ENCODE measurements around the gene LINC00237. TPM values are rescaled to one million over a fixed set of nuclear protein-coding genes. Genes with fewer than 3 reads are reported as not detected.

LINC00237 gene
- total RNA-seq, 4 donors from 2014 or later: not detected

GRCh38 chr20:21118138-21118537 is 12.0 kb upstream of the LINC00237 start:
- Histone ChIP-seq H3K9me3 (no peaks in the 10 kb centered on the region), H3K4me3 (no peak overlapping the region), H3K27me3 (no peaks in the 10 kb centered on the region), H3K4me1 (no peaks in the 10 kb centered on the region), H3K27ac (no peak overlapping the region), H3K36me3 (no peaks in the 10 kb centered on the region)
- no peak for DNase-seq
- no peak for TF ChIP-seq CTCF (IDR thresholded peaks at IDR 0.05)
- no peak for TF ChIP-seq POLR2A (IDR thresholded peaks at IDR 0.05)
- intact Hi-C loops (cut with DNase I; ENCODE audit: low total_unique reads): no loop called here

GRCh38 chr20:21117521-21117920 is 11.4 kb upstream of the LINC00237 start:
- intact Hi-C loops (cut with DNase I; ENCODE audit: low total_unique reads): no loop called here
- Histone ChIP-seq H3K27me3 (no peaks in the 10 kb centered on the region), H3K9me3 (no peaks in the 10 kb centered on the region), H3K4me1 (no peaks in the 10 kb centered on the region), H3K27ac (no peak overlapping the region), H3K4me3 (no peak overlapping the region), H3K36me3 (no peaks in the 10 kb centered on the region)
- no peak for DNase-seq
- TF ChIP-seq POLR2A (IDR thresholded peaks at IDR 0.05): no peak

- intact Hi-C loops (cut with DNase I; ENCODE audit: low total_unique reads): no loop called here
- DNase-seq: no peak
Measured at GRCh38 chr20:21114584-21114983, 8.4 kb upstream of the LINC00237 start.

GRCh38 chr20:21113697-21114096 is 7.5 kb upstream of the LINC00237 start:
- H3K36me3 ChIP-seq: no peaks in the 10 kb centered on the region
- no peak overlapping the region for H3K27ac ChIP-seq
- no peaks in the 10 kb centered on the region for H3K4me1 ChIP-seq
- intact Hi-C loops (cut with DNase I; ENCODE audit: low total_unique reads): no loop called here
- H3K4me3 ChIP-seq: no peak overlapping the region
- TF ChIP-seq POLR2A (IDR thresholded peaks at IDR 0.05) (no peak), CTCF (IDR thresholded peaks at IDR 0.05) (no peak)
- no peaks in the 10 kb centered on the region for H3K9me3 ChIP-seq
- no peaks in the 10 kb centered on the region for H3K27me3 ChIP-seq
- no peak for DNase-seq

More at GRCh38 chr20:21114584-21114983, 8.4 kb upstream of the LINC00237 start:
- Histone ChIP-seq H3K4me3 (no peak overlapping the region), H3K4me1 (no peaks in the 10 kb centered on the region), H3K27me3 (no peaks in the 10 kb centered on the region), H3K9me3 (no peaks in the 10 kb centered on the region), H3K27ac (no peak overlapping the region), H3K36me3 (no peaks in the 10 kb centered on the region)
- TF ChIP-seq POLR2A (IDR thresholded peaks at IDR 0.05) (no peak), CTCF (IDR thresholded peaks at IDR 0.05) (no peak)

GRCh38 chr20:21111416-21111815 is 5.3 kb upstream of the LINC00237 start:
- TF ChIP-seq CTCF (IDR thresholded peaks at IDR 0.05) (no peak), POLR2A (IDR thresholded peaks at IDR 0.05) (no peak)
- Histone ChIP-seq H3K9me3 (no peaks in the 10 kb centered on the region), H3K4me3 (no peak overlapping the region), H3K27ac (no peak overlapping the region), H3K36me3 (no peaks in the 10 kb centered on the region), H3K4me1 (no peaks in the 10 kb centered on the region), H3K27me3 (peaks cover 0 to 9% of the 10 kb centered on the region in 2 donors)
- intact Hi-C loops (cut with DNase I; ENCODE audit: low total_unique reads): no loop called here
- DNase-seq: no peak

GRCh38 chr20:21110811-21111210 is 4.7 kb upstream of the LINC00237 start:
- no peak for TF ChIP-seq POLR2A (IDR thresholded peaks at IDR 0.05)
- TF ChIP-seq CTCF (IDR thresholded peaks at IDR 0.05): no peak
- peaks cover 0 to 5% of the 10 kb centered on the region in 2 donors for H3K4me1 ChIP-seq
- DNase-seq: no peak
- H3K9me3 ChIP-seq: no peaks in the 10 kb centered on the region
- peaks cover 4 to 15% of the 10 kb centered on the region in 2 donors for H3K27me3 ChIP-seq
- H3K4me3 ChIP-seq: no peak overlapping the region
- intact Hi-C loops (cut with DNase I; ENCODE audit: low total_unique reads): no loop called here
- no peak overlapping the region for H3K27ac ChIP-seq
- H3K36me3 ChIP-seq: no peaks in the 10 kb centered on the region
